Caki2 (cell line): ENCODE data around the gene INPP4A. TPM values are rescaled to one million over a fixed set of nuclear protein-coding genes. Genes with fewer than 3 reads are reported as not detected.
"Not testable (repeated sequence)": the region's sequence is repeated elsewhere in the genome, so short reads cannot be mapped to it uniquely, and the experiment has no call there.

Source experiments
- DNase-seq: peaks from one replicate; pipeline ENCODE4 v3.0.0-alpha.2; 2015; ENCODE audit warnings: low read depth
- in situ Hi-C: cut with HindIII; loops from 2 replicates; pipeline ENCODE4 v1.10.0; 2016; ENCODE audit warnings: low sequenced_read_pairs, low pct_unique_long_range_greater_than_20kb, mixed read lengths
- total RNA-seq: library from RNA; depleted of rRNA; stranded (reverse); fragments of >200 nt; shearing (Covaris generic); gene quantifications from 2 replicates; pipeline ENCODE4 v1.2.3, GENCODE V29; 2014; ENCODE audit warnings: low replicate concordance; rRNA removed

INPP4A gene
- total RNA-seq: 8.9 and 19.0 TPM in 2 replicates

- in situ Hi-C loops: no loop called here
- peak; percentile 64 for DNase-seq
Measured at GRCh38 chr2:98444436-98445176, at the start of gene INPP4A. Gene INPP4A, plus strand, starts transcription at chr2:98444858. Its CDS starts 75,191 bp downstream, at chr2:98520049.

GRCh38 chr2:98395977-98396376 lies 48.7 kb upstream of the INPP4A start:
- in situ Hi-C loops: no loop called here
- no peak for DNase-seq

- DNase-seq: no peak
- in situ Hi-C loops: no loop called here
Measured at GRCh38 chr2:98396745-98397355, 47.8 kb upstream of the INPP4A start.

- no peak for DNase-seq
- in situ Hi-C loops: no loop called here
Measured at GRCh38 chr2:98399140-98399539, 45.5 kb upstream of the INPP4A start.

- in situ Hi-C loops: no loop called here
- no peak for DNase-seq
Measured at GRCh38 chr2:98403878-98404277, 40.8 kb upstream of the INPP4A start.

GRCh38 chr2:98404556-98405250 lies 40.0 kb upstream of the INPP4A start:
- no peak for DNase-seq
- in situ Hi-C loops: no loop called here

GRCh38 chr2:98405301-98405700 lies 39.4 kb upstream of the INPP4A start:
- no peak for DNase-seq
- in situ Hi-C loops: no loop called here

GRCh38 chr2:98408155-98408554 lies 36.5 kb upstream of the INPP4A start:
- no peak for DNase-seq
- in situ Hi-C loops: no loop called here

GRCh38 chr2:98412751-98413458 lies 31.8 kb upstream of the INPP4A start:
- in situ Hi-C loops: no loop called here

GRCh38 chr2:98414246-98414645 lies 30.4 kb upstream of the INPP4A start:
- DNase-seq, in situ Hi-C loops: not testable (repeated sequence)

More at GRCh38 chr2:98412751-98413458, 31.8 kb upstream of the INPP4A start:
- peak; percentile 61 for DNase-seq

GRCh38 chr2:98415719-98416248 lies 28.9 kb upstream of the INPP4A start:
- DNase-seq, in situ Hi-C loops: not testable (repeated sequence)

GRCh38 chr2:98416383-98417159 lies 28.1 kb upstream of the INPP4A start:
- in situ Hi-C loops: no loop called here

GRCh38 chr2:98419544-98419943 lies 25.1 kb upstream of the INPP4A start:
- in situ Hi-C loops: no loop called here
- DNase-seq: no peak

More at GRCh38 chr2:98416383-98417159, 28.1 kb upstream of the INPP4A start:
- no peak for DNase-seq

- DNase-seq: no peak
- in situ Hi-C loops: no loop called here
Measured at GRCh38 chr2:98419977-98420725, 24.5 kb upstream of the INPP4A start.

GRCh38 chr2:98422449-98422848 lies 22.2 kb upstream of the INPP4A start:
- DNase-seq: no peak
- in situ Hi-C loops: no loop called here

GRCh38 chr2:98426771-98427170 lies 17.9 kb upstream of the INPP4A start:
- DNase-seq: no peak
- in situ Hi-C loops: no loop called here

GRCh38 chr2:98432145-98432544 lies 12.5 kb upstream of the INPP4A start:
- no peak for DNase-seq
- in situ Hi-C loops: no loop called here
